GM21423 (cell line): ENCODE measurements around the gene TRAM1L1.

ENCODE experiments used
- ATAC-seq: cut with Tn5 transposase; IDR thresholded peaks from one replicate; pipeline ENCODE4 v1.9.1; 2021; ENCODE audit warnings: mild to moderate bottlenecking, moderate library complexity; ENCODE audit not compliant: unreplicated experiment

Gene TRAM1L1

GRCh38 chr4:117084866-117085701 is at the start of gene TRAM1L1:
Gene TRAM1L1, minus strand, starts transcription at chr4:117085576. Its CDS starts 183 bp downstream, at chr4:117085393.
- peak; percentile 70 for ATAC-seq

GRCh38 chr4:117134386-117134785 is 49.0 kb upstream of the TRAM1L1 start:
- no peak for ATAC-seq

GRCh38 chr4:117096886-117097285 is 11.5 kb upstream of the TRAM1L1 start:
- ATAC-seq, result no peak

- no peak for ATAC-seq
Observed at GRCh38 chr4:117096462-117096861, 11.1 kb upstream of the TRAM1L1 start.

- no peak for ATAC-seq
Observed at GRCh38 chr4:117093571-117093970, 8.2 kb upstream of the TRAM1L1 start.

DNA sequence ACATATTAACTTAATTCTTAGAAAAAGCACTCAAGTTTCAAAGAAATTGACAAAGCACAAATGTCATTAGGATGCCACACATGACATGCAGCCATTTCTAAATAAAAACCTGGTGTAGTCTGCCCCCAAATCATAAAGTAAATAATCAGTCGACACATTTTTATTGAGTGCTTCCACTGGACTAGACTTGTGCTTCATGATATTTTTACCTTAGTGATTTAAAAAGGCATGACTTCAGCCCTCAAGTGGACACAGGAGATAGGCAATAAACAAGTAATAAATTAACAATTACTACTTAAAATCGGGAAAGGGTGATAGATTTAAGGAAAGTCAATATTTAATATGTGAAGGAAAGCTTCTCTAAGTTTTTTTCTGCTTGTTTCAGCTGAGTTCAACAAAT is 7.6 kb downstream of the TRAM1L1 start:
- no peak for ATAC-seq

- ATAC-seq, result no peak
Observed at GRCh38 chr4:117068120-117068519, 17.3 kb downstream of the TRAM1L1 start.

GRCh38 chr4:117063961-117064696 is 21.2 kb downstream of the TRAM1L1 start:
- no peak for ATAC-seq

- no peak for ATAC-seq
Observed at GRCh38 chr4:117042962-117043361, 42.4 kb downstream of the TRAM1L1 start.
